Fibroblast of skin of left quadriceps (primary cell): ENCODE data around the gene SLC24A3.
A peak's percentile ranks its signal among the peaks of the same experiment; 100 is the strongest.

Source experiments
- DNase-seq, 2 experiments: peaks; one replicate each; pipeline ENCODE4 v3.0.0-alpha.2; 2013; ENCODE audit warnings: low read depth in 2 of 2

The SLC24A3 gene

DNA sequence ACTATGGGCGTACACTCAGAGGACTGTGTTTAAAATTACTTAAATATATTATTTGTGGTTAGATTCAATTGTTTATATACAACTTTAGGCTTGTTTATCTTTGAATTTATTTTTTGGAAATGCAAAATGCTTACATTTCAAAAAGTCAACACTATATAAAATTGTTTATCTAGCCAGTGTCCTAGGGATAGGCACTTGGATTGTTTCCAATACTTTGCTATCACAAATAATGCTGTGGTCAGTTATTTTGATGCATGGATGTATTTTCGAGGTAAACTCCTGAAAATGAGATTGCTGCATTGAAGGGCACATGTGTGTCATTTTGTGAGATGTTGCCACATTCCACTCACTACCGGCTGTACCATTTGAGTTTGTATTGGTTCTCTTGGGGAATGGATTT lies 213.9 kb downstream of the SLC24A3 start:
- DNase-seq, result no peak

DNA sequence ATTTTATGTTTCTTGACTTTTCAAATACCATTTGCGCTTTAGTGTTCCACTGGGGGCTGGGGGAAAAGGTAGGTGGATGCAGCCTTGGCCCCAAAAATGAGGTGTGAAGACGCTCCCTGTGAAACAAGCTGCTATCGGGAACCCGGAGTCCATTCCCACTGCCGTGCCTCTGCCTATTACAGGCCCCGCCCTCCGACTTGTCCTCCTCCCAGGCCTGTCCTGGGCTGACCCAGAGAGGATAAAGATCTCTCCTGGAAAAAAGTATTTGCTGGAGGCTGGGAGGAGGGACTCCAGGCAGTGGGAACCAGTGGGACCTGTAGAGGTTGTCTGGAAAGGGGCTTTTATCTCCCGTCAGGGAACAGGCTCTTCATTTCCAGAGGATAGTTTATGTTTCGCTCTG lies 215.0 kb downstream of the SLC24A3 start:
- DNase-seq, result no peak

DNA sequence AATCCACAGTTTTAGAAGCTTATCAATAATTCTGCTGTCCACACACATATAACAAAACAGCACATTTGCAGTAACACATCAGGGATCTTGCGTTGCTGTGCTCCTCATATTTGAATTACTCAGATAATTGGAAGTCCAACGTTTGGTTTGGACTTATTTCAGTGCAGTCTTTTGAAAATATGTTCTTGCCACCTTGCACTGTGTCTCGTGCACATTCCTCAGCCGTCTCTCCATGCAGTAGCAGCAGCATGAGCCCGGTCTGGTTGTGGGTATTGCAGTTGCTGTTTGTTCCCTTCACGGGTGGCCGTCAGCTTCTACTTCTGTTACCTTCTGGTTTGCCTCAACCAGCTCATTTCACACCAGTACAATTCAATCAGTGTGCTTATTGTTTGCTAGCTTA lies 215.5 kb downstream of the SLC24A3 start:
- DNase-seq, result no peak

DNA sequence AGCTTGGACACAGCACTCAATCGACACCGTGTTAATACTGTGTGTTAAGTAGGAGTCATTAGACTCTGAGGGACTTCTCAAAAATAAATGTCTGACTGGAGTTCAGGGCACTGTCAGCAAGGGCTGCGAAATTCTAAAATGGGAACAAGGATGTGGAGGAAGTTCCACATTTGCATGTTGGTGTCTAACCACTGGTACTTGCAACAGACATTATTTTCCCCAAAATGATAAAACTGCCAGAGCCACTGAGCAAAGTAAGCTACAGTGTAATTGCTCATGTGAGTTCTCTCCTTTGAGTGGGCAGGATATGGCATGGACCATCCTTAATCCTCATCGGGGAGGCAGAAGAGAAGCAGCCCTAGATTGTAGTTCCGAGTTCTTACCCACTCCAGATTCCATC lies 215.9 kb downstream of the SLC24A3 start:
- DNase-seq, result no peak

DNA sequence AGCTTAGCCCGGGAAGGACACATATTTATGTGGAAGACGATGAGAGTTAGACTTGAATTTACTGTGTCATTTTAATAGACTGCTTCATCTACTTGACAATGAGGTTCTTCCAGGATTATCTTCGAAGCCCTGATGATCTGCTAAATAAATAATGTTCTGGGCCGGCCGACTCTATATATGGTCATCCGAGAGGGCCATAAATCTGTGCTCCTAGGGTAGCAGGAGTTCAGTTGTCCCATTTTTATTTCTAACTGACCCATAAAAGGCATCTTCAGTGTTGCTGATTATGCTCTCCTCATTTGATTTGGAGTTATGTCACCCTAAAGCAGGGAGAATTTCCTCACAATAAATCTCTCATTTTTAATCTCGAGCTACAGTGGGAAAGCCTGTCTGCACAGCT lies 217.1 kb downstream of the SLC24A3 start:
- no peak for DNase-seq

DNA sequence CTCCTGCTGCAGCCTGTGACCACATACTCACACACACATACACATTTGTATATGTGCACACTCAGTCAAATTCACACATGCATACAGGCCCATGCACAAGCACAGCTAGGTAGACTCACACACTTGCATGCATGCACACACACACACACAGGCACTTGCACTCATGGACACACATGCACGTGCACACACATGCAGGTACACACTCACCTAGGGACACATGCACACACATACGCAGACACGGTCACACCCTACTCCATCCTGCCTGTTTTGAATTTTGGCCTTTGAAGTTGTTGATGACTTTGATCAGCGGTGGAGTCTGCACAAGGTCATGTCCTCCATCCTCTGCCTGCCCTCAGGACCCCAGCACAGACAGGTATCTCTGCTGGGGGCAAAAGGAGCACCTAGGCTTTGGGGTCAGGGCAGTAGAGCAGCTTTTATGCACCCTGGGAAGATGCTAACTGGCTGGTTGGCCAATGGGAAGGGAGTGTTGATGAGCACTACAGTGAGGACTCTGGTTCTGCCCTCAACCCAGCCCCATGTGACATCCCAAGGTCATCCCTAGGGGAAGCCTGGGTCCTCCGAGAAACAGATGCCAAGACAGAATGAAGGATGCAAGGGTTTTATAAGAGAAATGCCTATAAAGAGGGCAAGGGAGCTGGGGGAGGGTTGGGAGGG lies 218.3 kb downstream of the SLC24A3 start:
- DNase-seq, result no peak

DNA sequence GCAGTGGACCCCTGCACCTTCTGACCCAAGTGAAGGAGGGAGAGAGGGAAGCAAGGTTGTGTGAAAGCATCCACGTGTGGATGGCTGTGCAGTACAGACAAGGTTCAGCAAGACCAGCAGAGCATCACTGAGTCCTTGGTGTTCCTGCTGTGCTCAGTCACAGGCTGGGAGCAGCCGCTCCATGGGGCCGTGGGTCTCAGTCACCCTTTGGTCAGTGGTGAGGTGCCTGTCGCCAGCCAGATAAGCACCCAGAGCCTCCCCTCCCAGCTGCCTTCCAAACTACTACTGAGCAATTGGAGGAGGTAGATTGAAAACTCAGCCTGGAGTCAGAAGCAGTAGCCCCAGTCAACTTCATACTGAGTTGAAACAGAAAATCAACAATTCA lies 218.9 kb downstream of the SLC24A3 start:
- no peak for DNase-seq

DNA sequence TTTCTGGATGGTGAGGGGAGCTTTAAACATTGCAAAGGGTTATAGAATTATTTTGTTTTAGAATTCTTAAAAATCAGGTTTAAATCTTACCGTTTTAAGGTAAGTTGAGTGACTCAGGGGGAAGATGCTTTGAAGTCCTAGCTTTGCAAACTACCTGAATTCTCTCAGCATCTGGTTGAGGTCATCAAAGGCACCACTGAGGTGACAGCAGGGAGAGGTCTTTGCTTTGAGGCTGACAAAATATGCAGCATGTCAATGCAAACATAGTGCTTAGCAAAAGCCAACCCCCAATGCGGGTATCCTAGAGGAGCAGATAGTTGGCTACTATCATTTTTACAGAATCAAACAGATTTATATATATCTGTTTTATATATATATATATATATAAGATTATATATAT lies 219.5 kb downstream of the SLC24A3 start:
- no peak for DNase-seq

DNA sequence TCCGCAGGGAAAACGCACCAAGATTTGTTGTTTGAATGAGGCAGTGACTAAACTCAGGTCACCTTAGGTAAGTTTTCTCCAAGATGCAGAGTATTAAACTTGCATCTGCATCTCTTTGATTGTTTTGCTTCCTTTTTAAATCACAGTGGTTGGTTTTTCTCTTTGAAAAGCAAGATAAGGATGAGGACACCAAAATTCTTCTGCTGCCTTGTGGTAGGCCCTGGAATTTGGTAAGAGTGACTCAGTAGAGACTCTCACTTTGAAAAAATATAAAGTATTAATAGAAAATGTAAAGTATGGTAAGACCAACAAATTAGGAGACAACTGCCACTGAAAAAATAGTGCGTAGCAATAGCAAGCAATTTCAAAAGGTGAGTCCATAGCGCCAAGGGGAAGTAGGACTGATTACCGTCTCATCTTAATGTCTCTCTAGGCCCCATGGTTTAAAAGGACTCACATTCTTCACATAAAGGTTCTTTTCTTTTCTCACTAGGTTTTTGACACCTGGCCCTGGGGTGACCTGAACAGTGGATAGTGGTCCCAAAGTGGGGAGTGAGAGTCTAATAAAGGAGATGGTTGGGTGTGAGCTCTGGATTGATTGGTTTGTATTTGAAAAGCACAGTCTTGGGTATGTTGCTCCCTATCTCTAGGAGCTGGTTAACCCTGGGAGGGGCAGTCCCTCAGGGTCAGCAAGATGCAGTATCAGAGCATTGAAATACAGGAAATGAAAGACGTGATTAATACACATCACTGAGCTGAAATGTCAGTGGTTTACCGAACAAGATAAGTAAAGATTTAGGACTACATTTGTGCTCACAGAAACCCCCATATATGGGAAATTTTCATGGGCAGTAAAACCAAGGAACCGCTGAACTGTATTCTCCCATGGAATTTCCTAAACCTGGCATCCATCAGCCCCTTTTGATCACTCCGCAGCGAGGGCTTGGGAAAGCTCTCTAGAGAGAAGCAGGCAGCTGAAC lies 221.2 kb downstream of the SLC24A3 start:
- DNase-seq, result peak; percentile 27 to 32

DNA sequence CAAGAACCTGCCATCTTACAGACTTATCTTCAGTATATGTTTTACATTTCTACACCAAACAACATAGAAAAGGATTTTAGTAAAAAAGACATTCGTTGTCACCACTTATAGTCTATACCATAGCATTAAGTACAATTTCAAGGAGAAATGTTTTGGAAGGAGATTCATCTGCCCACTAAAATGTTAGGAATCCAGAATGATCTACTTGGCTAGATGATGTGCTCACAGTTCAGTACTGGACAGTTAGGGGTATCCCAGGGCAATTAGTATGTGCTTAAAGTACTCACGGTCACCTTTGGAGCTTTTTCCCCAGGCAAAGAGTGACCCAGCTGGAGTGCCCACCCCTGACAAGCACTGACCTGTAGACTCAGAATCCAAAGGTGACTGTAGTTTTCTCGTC lies 222.9 kb downstream of the SLC24A3 start:
- peak in 1 of 2 experiments; percentile 4 for DNase-seq

DNA sequence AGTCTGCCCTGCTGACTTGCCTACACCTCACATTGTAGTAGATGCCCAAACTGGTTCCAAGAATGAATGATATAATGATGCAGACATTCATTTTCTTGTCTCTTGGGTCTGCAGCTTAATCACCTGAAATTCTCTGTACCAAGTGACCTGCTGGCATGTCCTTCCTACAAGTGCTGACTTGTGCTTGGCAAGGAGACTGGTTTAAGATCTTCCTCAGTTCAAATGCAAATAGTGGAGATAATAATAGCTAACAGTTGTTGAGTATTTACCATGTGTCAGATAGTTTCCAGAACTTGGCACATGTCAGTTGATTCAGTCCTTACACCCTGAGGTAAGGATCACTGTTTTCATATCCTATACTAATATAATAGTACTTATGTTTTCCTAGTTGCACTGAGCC lies 223.4 kb downstream of the SLC24A3 start:
- no peak for DNase-seq

DNA sequence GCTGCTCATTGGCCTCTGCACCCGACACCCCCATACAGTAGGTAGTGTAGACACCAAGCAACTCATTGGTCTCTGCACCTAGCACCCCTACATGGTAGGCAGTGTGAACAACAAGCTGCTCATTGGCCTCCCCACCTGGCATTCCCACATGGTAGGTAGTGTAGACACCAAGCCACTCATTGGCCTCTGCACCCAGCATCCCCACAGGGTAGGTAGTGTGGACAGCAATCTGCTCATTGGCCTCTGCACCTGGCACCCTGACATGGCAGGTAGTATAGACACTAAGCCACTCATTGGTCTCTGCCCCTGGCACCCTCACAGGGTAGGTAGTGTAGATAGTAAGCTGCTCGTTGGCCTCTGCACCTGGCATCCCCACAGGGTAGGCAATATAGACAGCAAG lies 226.0 kb downstream of the SLC24A3 start:
- DNase-seq, result no peak

DNA sequence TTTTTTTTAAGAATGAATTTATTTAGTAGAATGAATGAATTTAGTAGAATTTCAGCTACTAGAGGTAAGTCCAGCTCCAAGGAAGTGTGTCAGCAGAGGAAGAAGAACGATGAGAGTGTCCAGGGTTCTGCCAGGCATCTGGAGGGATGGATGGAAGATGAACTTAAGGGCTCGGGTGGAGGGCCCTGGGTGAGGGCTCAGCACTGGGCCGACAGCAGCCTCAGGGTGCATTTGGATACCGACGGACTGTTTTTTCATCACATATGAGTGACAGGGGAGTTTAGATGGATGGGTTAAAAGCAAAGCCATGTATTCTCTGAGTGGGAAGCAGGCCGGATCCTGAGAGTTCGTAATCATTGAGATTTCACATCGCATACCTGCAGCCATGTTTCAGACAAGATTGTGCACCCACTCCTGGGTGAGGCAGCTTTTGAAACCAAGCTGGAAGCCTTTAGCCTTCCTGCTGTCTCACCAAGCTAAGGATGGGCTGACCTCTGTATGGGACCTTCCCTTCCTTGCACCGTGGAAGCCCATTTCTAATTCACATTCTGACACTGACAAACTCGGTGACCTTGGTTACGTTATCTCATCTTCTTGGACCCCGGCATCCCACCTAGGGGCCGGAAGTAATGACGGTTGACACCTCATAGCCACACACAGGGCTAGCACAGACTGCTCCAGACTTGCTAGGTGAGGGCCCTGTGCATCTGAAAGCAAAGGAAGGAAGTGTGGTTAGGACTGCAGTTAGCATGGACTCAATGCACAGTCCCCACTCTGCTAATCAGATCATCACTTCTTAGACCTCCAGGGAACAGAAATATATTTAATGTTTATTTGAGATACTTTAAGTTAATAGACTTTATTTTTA lies 228.5 kb downstream of the SLC24A3 start:
- DNase-seq, result no peak

DNA sequence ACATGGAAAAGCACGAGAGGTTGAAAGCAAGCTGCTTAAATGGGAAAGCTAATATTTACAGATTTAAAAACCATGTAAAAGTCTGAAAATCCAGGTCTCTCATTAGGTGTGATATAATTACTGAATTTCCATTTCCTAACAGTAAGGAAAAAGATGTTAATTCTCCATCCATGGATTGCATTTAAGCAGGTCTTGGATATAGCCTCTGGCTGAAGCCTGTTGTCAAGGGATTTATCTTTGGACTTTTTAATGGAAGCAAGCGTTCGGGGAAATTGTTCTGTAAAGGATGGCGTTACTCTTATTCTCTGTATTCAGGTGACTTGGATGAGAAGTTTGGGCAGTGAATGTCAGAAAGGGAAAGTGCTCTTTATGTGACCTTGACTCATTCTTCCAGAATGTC lies 233.8 kb downstream of the SLC24A3 start:
- DNase-seq, result no peak

DNA sequence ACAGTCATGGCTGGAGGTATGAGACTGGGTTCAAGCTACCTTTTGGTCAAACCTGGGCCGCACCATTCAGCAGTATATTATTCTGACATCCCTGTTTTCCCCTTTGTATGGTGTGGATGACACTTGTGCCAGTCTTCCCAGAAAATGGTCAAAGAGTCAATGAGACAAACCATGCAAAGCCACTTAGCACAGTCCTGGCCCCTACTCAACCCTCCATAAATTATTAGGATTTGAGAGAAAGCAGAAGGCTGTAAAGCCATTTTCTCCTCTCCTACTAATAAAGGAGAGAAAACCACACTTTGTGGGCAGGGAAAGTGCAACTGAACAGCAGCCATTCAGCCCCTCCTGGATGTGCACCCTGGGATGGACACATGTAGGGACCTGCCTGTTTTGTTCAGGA lies 236.2 kb downstream of the SLC24A3 start:
- DNase-seq, result no peak

DNA sequence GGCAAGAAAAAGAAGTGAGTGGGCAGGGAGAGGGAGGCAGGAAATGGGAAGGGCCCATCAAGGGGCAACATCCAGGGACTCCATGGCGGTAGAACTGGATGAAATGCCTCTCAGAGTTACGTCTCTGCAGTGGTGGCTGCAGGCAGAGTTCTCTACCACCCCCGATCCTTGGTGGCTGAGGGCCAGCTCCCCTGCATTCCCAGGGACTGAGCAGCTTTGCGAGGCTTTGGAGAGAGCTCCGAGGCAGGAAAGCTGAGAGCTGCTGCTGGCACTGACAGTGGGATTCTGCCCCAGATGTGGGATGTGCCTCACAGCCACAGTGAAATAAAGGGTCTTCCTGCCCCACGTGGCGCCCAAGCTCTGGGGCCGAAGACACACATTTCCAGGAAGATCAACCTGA lies 236.6 kb downstream of the SLC24A3 start:
- no peak for DNase-seq

DNA sequence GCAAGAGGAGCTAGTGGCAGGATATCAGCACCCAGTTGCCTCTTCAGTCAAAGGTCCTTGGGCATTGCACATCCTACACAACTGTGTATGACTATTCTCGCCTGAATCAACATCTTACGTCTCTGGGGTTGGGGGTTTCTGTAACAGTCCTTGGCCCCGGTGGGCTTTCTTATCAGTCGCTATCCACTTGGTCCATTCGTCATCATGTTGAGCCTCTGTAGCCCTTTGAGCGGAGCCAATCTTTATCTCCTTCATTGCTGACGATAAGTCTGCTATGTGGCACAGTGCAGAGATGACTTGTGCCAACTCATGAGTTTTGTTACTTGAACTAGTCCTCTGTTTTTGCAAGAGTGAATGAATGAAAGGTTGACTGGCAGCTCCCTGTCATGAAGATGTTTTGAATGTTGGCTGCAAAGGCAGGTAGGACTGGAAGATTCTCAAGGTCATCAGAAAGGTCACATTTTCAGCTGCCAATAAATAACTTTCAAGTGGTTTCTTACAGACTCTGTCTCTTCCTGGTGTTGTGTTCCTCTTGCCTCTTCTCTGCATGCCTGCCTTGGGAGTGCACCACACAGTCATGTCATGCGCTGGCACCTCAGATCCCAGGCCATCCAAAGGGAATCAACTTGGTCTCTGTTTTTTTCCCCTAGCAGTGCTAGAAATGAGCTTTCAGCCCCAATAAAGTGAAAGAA lies 238.9 kb downstream of the SLC24A3 start:
- no peak for DNase-seq

DNA sequence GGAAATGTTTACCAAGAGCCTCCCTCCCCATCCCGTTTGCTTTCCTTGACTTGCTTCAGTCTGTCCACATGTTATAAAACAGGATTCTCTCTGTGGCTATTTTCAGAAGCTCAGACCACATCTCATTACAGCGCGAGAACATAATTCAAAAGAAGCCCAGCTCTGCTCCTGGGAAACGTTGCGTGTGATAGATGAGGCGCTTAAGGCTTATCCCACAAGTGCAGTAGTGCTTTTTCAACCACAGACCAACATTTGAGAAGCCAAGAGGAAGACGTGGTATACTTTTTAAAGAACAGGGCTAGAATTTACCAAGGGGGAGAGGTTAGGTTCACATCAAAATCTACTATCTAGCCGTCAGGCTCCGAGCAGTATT lies 239.5 kb downstream of the SLC24A3 start:
- DNase-seq, result no peak

DNA sequence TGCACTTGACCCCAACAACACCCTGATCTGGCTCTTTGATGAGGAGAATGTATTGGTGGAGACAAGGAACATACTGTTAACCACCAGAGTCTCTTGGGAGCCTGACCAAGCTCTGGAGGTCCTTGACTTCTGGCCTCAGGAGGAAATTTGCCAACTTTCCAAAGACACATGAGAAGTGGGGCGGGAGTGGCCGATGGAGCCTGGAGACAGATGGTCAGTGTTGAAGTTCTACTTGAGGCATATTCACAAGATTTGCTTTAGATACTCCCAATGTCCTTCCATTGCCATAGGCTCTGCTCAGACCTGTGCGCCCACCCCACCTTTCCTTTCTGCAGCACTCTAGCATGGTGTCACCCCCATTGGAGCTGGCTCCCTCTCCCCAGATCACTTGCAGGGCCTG lies 241.0 kb downstream of the SLC24A3 start:
- DNase-seq, result no peak

DNA sequence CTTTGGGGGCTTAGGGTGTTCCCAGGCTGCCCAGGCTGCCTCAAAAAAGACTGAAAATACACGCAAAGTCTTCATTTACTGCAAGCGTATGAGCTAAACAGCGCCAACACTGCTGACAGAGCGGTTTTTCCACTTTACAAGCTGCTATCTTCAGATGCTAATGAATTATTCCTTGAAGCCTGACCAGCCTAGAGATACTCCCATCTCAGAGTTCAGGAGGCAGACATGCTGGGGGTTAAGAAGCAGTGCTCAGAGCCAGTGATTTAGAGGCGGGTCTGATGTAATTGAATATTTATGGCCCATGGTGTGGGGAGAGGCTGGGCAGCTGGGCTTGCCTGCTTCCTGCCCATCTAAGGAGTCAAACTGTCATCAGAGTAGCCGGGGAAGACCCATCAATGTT lies 241.4 kb downstream of the SLC24A3 start:
- no peak for DNase-seq

DNA sequence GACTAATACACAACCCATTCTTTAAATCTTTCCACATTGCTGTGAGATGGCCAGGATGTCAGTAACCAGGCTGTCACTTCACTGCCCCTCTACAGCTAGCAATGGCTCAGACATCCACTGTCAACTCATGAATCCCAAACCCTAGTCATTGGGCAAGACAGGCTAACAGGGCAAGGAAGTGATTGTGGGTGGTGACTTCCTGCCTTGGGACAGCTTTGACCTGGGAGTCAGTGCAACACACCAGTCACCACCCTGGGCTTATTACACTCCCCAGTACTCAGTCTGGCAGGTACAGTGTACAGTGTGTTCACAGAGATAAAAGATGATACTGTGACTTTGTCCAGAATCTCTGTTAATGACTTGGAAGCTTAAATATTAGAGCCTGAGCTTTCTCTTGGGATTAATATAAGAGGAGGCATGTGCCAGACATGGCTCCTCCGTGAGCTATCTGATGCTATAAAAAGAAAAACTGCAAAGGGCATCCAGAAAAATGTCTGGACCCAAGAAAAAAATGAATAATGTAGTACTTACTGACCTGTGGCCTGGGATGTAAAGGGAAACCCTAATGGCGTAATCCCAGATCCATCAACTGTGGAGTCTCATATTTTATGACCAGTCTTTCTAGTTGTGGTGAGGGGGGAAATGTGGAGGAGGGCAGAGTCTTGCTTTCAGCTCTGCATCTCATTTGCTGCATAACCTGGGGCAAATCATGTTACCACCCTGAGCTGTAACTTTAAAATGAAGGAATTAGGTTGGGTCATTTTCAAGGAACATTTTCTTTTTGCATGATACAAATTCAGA lies 244.4 kb downstream of the SLC24A3 start:
- no peak for DNase-seq
